K562 (cell line): ENCODE measurements around the gene COX4I2. TPM values are rescaled to one million over a fixed set of nuclear protein-coding genes. Genes with fewer than 3 reads are reported as not detected.
"Not testable (repeated sequence)": the region's sequence is repeated elsewhere in the genome, so short reads cannot be mapped to it uniquely, and the experiment has no call there.

Source experiments
- ATAC-seq: fragments of 200-7000 bp; cut with Tn5 transposase; 3 replicates; pipeline ENCODE4 v1.9.1; 2020; ENCODE audit warnings: moderate library complexity
- BruUV-seq: library from RNA; stranded (reverse); fragments of 400-500 nt; replicated peaks from 2 replicates; lab custom pipeline; 2021; lab: Mats Ljungman, UMichigan
- CTCF ChIA-PET: fragments of 300-600 bp; formaldehyde crosslinking; extraction: SDS; loops from one replicate; lab custom pipeline; 2021; ENCODE audit warnings: low intra/inter-chr PET ratio; lab: Yijun Ruan, JAX
- POLR2A ChIA-PET: fragments of 300-600, 350-650 bp; sonication (Branson Sonifier 250); formaldehyde crosslinking; extraction: SDS; loops from one replicate; lab custom pipeline; 2021; ENCODE audit warnings: antibody characterized with exemption, inconsistent platforms; lab: Yijun Ruan, JAX
- DNase-seq, 4 experiments: peaks; one replicate each; pipeline versions ENCODE4 v3.0.0 to v3.0.0-alpha.2; 2011 to 2018; ENCODE audit warnings: low spot score in 3 of 4, mixed read lengths in 3 of 4; ENCODE audit errors: extremely low read depth in 1 of 4
- FAIRE-seq: peaks from 2 replicates; lab custom pipeline; 2011; peaks lifted over from hg19 to GRCh38; lab: Jason Lieb, UNC
- H2AFZ ChIP-seq: 2 replicates; pipeline ENCODE4 v1.6.0; 2011; ENCODE audit warnings: low read depth, low read length, control low read depth, inconsistent platforms
- H3K27ac ChIP-seq: fragments of 200-600 bp; 3 replicates; pipeline ENCODE4 v1.8.0; 2011; ENCODE audit warnings: low read depth, mild to moderate bottlenecking, control low read depth, inconsistent platforms, low read length, moderate library complexity, mixed read lengths; ENCODE audit errors: extremely low read depth
- H3K27me3 ChIP-seq, 2 experiments: fragments of 300-600 bp in 1 of 2; 2 replicates in 1 of 2; 3 replicates in 1 of 2; pipeline versions ENCODE4 v1.6.0 to v1.8.0; 2011; ENCODE audit warnings: inconsistent platforms in 2 of 2, low read length in 2 of 2, mild to moderate bottlenecking in 1 of 2, mixed read lengths in 1 of 2, moderate library complexity in 1 of 2; ENCODE audit not compliant: control insufficient read depth in 2 of 2, insufficient read depth in 2 of 2
- H3K36me3 ChIP-seq: fragments of 300-600 bp; 3 replicates; pipeline ENCODE4 v1.8.0; 2011; ENCODE audit warnings: mild to moderate bottlenecking, low read length, inconsistent platforms; ENCODE audit not compliant: control insufficient read depth, insufficient read depth
- H3K4me1 ChIP-seq, 2 experiments: fragments of 200-600 bp in 1 of 2; replicated peaks in 1 of 2; 2 replicates in 1 of 2; 3 replicates in 1 of 2; pipeline versions ENCODE4 v1.5.1 to v1.8.0; 2011; ENCODE audit warnings: inconsistent platforms in 2 of 2, low read length in 2 of 2, mild to moderate bottlenecking in 1 of 2, mixed read lengths in 1 of 2, moderate library complexity in 1 of 2; ENCODE audit not compliant: control insufficient read depth in 2 of 2, insufficient read depth in 2 of 2
- H3K4me2 ChIP-seq: 2 replicates; pipeline ENCODE4 v1.6.1; 2011; ENCODE audit warnings: low read length, control low read depth, inconsistent platforms, mixed read lengths; ENCODE audit not compliant: insufficient read depth
- H3K4me3 ChIP-seq: fragments of 200-600 bp; sonication (generic), shearing (Covaris generic); 2 replicates; pipeline ENCODE4 v1.5.1; 2016; ENCODE audit warnings: control low read depth, inconsistent platforms
- H3K79me2 ChIP-seq: fragments of 200-600 bp; 3 replicates; pipeline ENCODE4 v1.8.0; 2011; ENCODE audit warnings: low read length, inconsistent platforms; ENCODE audit not compliant: control insufficient read depth, insufficient read depth
- H3K9ac ChIP-seq, 2 experiments: 2 replicates each; pipeline versions ENCODE4 v1.6.0 to v1.6.1; 2011; ENCODE audit warnings: low read depth in 2 of 2, low read length in 2 of 2, control low read depth in 1 of 2, inconsistent platforms in 1 of 2, mild to moderate bottlenecking in 1 of 2, mixed read lengths in 1 of 2; ENCODE audit not compliant: insufficient read depth in 1 of 2
- H3K9me1 ChIP-seq: one replicate; pipeline ENCODE4 v1.6.0; 2011; ENCODE audit warnings: inconsistent platforms, mild to moderate bottlenecking, low read length, moderate library complexity; ENCODE audit not compliant: control insufficient read depth, insufficient read depth
- H3K9me3 ChIP-seq: replicated peaks from 2 replicates; pipeline ENCODE4 v1.5.1; 2011; ENCODE audit warnings: low read depth, low read length, inconsistent platforms; ENCODE audit not compliant: control insufficient read depth, insufficient read depth
- H4K20me1 ChIP-seq: replicated peaks from 2 replicates; pipeline ENCODE4 v1.6.1; 2011; ENCODE audit warnings: low read length, inconsistent platforms, mixed read lengths; ENCODE audit not compliant: control insufficient read depth, insufficient read depth
- ZC3H4 ChIP-seq: sonication (generic); formaldehyde crosslinking; IDR thresholded peaks from 2 replicates; pipeline ENCODE4 v1.9.0; 2021; ENCODE audit warnings: missing genetic modification reagents, borderline replicate concordance
- WGBS: fragments of 100-300 bp; shearing (Covaris generic); methylation state at CpG from one replicate; pipeline ENCODE4 v1.1.6; 2016; ENCODE audit warnings: low coverage, mixed read lengths; ENCODE audit not compliant: insufficient coverage; ENCODE audit errors: missing lambda C conversion rate; 5-methylcytosine and 5-hydroxymethylcytosine counted together
- in situ Hi-C: fragments of 300-500 bp; cut with MboI; formaldehyde crosslinking; loops from 4 replicates; pipeline ENCODE4 v1.15.0; 2018; ENCODE audit warnings: inconsistent platforms, mixed read lengths
- intact Hi-C: fragments of 100-400 bp; cut with micrococcal nuclease; formaldehyde crosslinking; loops from 2 replicates; pipeline ENCODE4 v1.14.2; 2022
- polyA plus RNA-seq, 8 experiments: library from polyadenylated mRNA; depleted of rRNA in 4 of 8; stranded (reverse) in 5 of 8; unstranded in 3 of 8; fragments of >200 nt; fragmentation: Nextera tagmentation in 2 of 8; fragmentation: Illumina TruSeq in 1 of 8; extraction: Ambion mirVana in 2 of 8; extraction: Trizol in 1 of 8; gene quantifications; 2 replicates each; pipeline versions ENCODE4 v1.2.1 to v1.2.3, GENCODE V29; 2011 to 2014; ENCODE audit warnings: inconsistent platforms in 1 of 8, missing spikeins in 1 of 8
- total RNA-seq, 7 experiments: library from RNA; depleted of rRNA in 6 of 7; stranded (reverse); fragments of >200 nt in 6 of 7; fragmentation: Illumina TruSeq in 2 of 7; extraction: Trizol in 2 of 7; gene quantifications; 2 replicates each; pipeline versions ENCODE4 v1.2.1 to v1.2.3, GENCODE V29; 2011 to 2021; ENCODE audit warnings: low replicate concordance in 1 of 7
- TF ChIP-seq, protein P1 (sequence below): fragments of 250-450 bp; sonication (Bioruptor Pico); IDR thresholded peaks from 2 replicates; pipeline ENCODE4 v1.5.0; 2021
- TF ChIP-seq, protein P2 (sequence below): fragments of 250-450 bp; sonication (Bioruptor Pico); IDR thresholded peaks from 2 replicates; pipeline ENCODE4 v1.4.0; 2020; ENCODE audit warnings: mild to moderate bottlenecking, moderate library complexity, borderline replicate concordance

The COX4I2 gene
- total and polyA plus RNA-seq, 9 of the 15 experiments (the other 6 are each of a cell fraction or from before 2014, with no cell fraction given): not detected

DNA sequence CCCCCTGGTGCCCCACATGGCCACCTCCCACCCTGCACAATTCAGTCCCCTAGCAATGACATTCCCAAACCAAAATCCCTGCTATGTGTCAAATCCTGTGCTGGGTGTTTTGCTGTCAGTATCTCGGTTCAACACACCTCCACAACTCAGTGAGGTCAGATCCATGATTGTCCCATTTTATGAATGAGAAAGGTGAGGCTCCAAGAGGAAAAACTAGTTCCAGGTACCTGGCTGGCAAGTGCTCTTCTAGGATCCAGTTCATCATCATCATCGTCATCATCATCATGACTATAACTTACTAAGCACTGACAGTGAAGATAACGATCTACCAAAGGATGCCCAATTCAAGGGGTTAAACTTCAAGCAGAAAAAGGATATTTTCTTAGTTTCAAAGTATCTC is 17.5 kb upstream of the COX4I2 start (continued):
- TF ChIP-seq, protein P1, sequence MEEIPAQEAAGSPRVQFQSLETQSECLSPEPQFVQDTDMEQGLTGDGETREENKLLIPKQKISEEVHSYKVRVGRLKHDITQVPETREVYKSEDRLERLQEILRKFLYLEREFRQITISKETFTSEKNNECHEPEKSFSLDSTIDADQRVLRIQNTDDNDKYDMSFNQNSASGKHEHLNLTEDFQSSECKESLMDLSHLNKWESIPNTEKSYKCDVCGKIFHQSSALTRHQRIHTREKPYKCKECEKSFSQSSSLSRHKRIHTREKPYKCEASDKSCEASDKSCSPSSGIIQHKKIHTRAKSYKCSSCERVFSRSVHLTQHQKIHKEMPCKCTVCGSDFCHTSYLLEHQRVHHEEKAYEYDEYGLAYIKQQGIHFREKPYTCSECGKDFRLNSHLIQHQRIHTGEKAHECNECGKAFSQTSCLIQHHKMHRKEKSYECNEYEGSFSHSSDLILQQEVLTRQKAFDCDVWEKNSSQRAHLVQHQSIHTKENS (CRISPR knock-in tag): no peak
- TF ChIP-seq ZC3H4 (CRISPR knock-in tag): no peak
- TF ChIP-seq, protein P2, sequence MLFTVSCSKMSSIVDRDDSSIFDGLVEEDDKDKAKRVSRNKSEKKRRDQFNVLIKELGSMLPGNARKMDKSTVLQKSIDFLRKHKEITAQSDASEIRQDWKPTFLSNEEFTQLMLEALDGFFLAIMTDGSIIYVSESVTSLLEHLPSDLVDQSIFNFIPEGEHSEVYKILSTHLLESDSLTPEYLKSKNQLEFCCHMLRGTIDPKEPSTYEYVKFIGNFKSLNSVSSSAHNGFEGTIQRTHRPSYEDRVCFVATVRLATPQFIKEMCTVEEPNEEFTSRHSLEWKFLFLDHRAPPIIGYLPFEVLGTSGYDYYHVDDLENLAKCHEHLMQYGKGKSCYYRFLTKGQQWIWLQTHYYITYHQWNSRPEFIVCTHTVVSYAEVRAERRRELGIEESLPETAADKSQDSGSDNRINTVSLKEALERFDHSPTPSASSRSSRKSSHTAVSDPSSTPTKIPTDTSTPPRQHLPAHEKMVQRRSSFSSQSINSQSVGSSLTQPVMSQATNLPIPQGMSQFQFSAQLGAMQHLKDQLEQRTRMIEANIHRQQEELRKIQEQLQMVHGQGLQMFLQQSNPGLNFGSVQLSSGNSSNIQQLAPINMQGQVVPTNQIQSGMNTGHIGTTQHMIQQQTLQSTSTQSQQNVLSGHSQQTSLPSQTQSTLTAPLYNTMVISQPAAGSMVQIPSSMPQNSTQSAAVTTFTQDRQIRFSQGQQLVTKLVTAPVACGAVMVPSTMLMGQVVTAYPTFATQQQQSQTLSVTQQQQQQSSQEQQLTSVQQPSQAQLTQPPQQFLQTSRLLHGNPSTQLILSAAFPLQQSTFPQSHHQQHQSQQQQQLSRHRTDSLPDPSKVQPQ (CRISPR knock-in tag): no peak

DNA sequence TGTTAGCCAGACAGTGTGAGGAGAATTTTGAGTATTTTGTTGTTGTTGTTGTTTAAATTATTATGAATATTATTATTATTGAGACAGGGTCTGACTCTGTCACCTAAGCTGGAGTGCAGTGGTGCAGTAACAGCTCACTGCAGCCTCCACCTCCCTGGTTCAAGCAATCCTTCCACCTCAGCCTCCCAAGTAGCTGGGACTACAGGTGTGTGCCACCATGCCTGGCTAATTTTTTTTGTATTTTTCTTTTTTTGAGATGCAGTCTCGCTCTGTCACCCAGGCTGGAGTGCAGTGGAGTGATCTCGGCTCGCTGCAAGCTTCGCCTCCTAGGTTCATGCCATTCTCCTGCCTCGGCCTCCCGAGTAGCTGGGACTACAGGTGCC is 14.6 kb upstream of the COX4I2 start:
- ATAC-seq, H3K9me3 ChIP-seq, H4K20me1 ChIP-seq, CTCF ChIA-PET, DNase-seq, intact Hi-C loops, BruUV-seq, H2AFZ ChIP-seq, in situ Hi-C loops, H3K27ac ChIP-seq, H3K79me2 ChIP-seq, H3K4me1 ChIP-seq, H3K4me3 ChIP-seq, H3K27me3 ChIP-seq, H3K9me1 ChIP-seq, H3K36me3 ChIP-seq, H3K9ac ChIP-seq, FAIRE-seq, H3K4me2 ChIP-seq: not testable (repeated sequence)
- WGBS: 73% methylated on average over 6 of the region's 6 CpGs
- POLR2A ChIA-PET: interaction anchor here (1.4 kb wide), 1 partner anchor 18 kb away, joined by 4 read pairs; the partner anchor contains the start of gene ID1

DNA sequence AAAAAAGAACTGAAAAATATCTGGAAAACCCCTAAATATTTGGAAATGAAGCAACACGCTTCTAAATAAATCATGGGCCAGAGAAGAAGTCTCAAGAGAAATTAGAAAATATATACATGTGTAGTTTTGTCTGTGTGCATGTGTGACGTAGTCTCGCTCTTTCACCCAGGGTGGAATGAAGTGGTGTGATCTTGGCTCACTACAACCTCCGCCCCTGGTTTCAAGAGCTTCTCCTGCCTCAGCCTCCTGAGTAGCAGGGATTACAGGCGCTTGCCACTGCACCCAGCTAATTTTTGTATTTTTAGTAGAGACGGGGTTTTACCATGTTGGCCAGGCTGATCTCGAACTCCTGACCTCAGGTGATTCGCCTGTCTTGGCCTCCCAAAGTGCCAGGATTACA is 11.2 kb upstream of the COX4I2 start:
- H4K20me1 ChIP-seq, DNase-seq, H3K4me3 ChIP-seq, FAIRE-seq, H3K4me2 ChIP-seq, in situ Hi-C loops, H3K9me3 ChIP-seq, H3K27me3 ChIP-seq, H3K36me3 ChIP-seq, H3K4me1 ChIP-seq, BruUV-seq, H3K27ac ChIP-seq, H3K9me1 ChIP-seq, ATAC-seq, H3K79me2 ChIP-seq, H2AFZ ChIP-seq, intact Hi-C loops, H3K9ac ChIP-seq, CTCF ChIA-PET: not testable (repeated sequence)
- 71% methylated on average over 8 of the region's 8 CpGs for WGBS
- POLR2A ChIA-PET: interaction anchor here (1.7 kb wide), 1 partner anchor 21 kb away, joined by 3 read pairs; the partner anchor contains the start of gene ID1
